GM12878 (cell line): Measurements from ENCODE around the gene TMTC3. TPM values are rescaled to one million over a fixed set of nuclear protein-coding genes. Genes with fewer than 3 reads are reported as not detected.
A peak's percentile ranks its signal among the peaks of the same experiment; 100 is the strongest.

Experiments
- ATAC-seq: fragments of 200-7000 bp; cut with Tn5 transposase; 3 replicates; pipeline ENCODE4 v1.9.1; 2020; ENCODE audit warnings: mild to moderate bottlenecking, moderate library complexity
- BruUV-seq: library from RNA; stranded (reverse); fragments of 400-500 nt; replicated peaks from 2 replicates; lab custom pipeline; 2021; lab: Mats Ljungman, UMichigan
- CTCF ChIA-PET: fragments of 300-600 bp; sonication (Branson Sonifier 250); formaldehyde crosslinking; extraction: SDS; loops from one replicate; lab custom pipeline; 2021; ENCODE audit warnings: inconsistent platforms; lab: Yijun Ruan, JAX
- POLR2A ChIA-PET: fragments of 350-600 bp; formaldehyde crosslinking; extraction: SDS; loops from one replicate; lab custom pipeline; 2021; ENCODE audit warnings: inconsistent platforms; lab: Charles Lee
- RAD21 ChIA-PET: fragments of 300-600 bp; sonication (Branson Sonifier 250); formaldehyde crosslinking; loops from one replicate; lab custom pipeline; 2023; ENCODE audit warnings: antibody characterized with exemption; ENCODE audit not compliant: unreplicated experiment; lab: Charles Lee
- SMC1A ChIA-PET: fragments of 300-600 bp; sonication (Branson Sonifier 250); formaldehyde crosslinking; loops from one replicate; lab custom pipeline; 2023; ENCODE audit not compliant: unreplicated experiment, uncharacterized antibody; lab: Charles Lee
- DNase-seq: peaks from one replicate; pipeline ENCODE4 v3.0.0-alpha.2; 2011; ENCODE audit warnings: low read depth, low spot score
- FAIRE-seq: peaks from 3 replicates; lab custom pipeline; 2011; peaks lifted over from hg19 to GRCh38; lab: Jason Lieb, UNC
- H2AFZ ChIP-seq: 2 replicates; pipeline ENCODE4 v1.6.0; 2011; ENCODE audit warnings: low read depth, low read length, control low read depth; ENCODE audit not compliant: control insufficient read depth
- H3K27ac ChIP-seq: 2 replicates; pipeline ENCODE4 v1.5.1; 2011; ENCODE audit warnings: control low read depth; ENCODE audit not compliant: control insufficient read depth, insufficient read depth
- H3K27me3 ChIP-seq, 2 experiments: replicated peaks in 1 of 2; 2 replicates each; pipeline versions ENCODE4 v1.6.0 to v1.6.1; 2011; ENCODE audit warnings: low read length in 1 of 2; ENCODE audit not compliant: control insufficient read depth in 2 of 2, insufficient read depth in 2 of 2
- H3K36me3 ChIP-seq, 2 experiments: 2 replicates each; pipeline ENCODE4 v1.5.1; 2011; ENCODE audit warnings: low read length in 1 of 2; ENCODE audit not compliant: control insufficient read depth in 2 of 2, insufficient read depth in 2 of 2
- H3K4me1 ChIP-seq: 2 replicates; pipeline ENCODE4 v1.6.1; 2011; ENCODE audit warnings: mild to moderate bottlenecking, low read length, moderate library complexity, mixed read lengths; ENCODE audit not compliant: control insufficient read depth, insufficient read depth
- H3K4me2 ChIP-seq: 2 replicates; pipeline ENCODE4 v1.6.0; 2011; ENCODE audit warnings: control low read depth; ENCODE audit not compliant: control insufficient read depth, insufficient read depth
- H3K4me3 ChIP-seq: fragments of 200-600 bp; sonication (generic); 2 replicates; pipeline ENCODE4 v1.5.1; 2016
- H3K79me2 ChIP-seq: 2 replicates; pipeline ENCODE4 v1.6.0; 2011; ENCODE audit warnings: low read length; ENCODE audit not compliant: control insufficient read depth, insufficient read depth
- H3K9ac ChIP-seq: 2 replicates; pipeline ENCODE4 v1.8.0; 2011; ENCODE audit warnings: low read length, control low read depth, mixed read lengths; ENCODE audit not compliant: control insufficient read depth, insufficient read depth
- H3K9me3 ChIP-seq: replicated peaks from 3 replicates; pipeline ENCODE4 v1.5.1; 2011; ENCODE audit warnings: mild to moderate bottlenecking, low read length; ENCODE audit not compliant: control insufficient read depth, insufficient read depth
- H4K20me1 ChIP-seq: 2 replicates; pipeline ENCODE4 v1.6.0; 2011; ENCODE audit not compliant: control insufficient read depth, insufficient read depth
- BHLHE40 ChIP-seq, 2 experiments: fragments of 450-650 bp in 1 of 2; IDR thresholded peaks; 2 replicates each; pipeline ENCODE4 v1.6.1; 2011 to 2017; ENCODE audit warnings: low read depth in 2 of 2, borderline replicate concordance in 1 of 2, improper control_type of control experiment in 1 of 2, low read length in 1 of 2, mild to moderate bottlenecking in 1 of 2
- EGR1 ChIP-seq, 2 experiments: IDR thresholded peaks; 1 replicate in 1 of 2; 2 replicates in 1 of 2; pipeline ENCODE4 v1.6.1; 2011 to 2012; ENCODE audit warnings: low read depth in 2 of 2, low read length in 2 of 2, borderline replicate concordance in 1 of 2, mild to moderate bottlenecking in 1 of 2, moderate library complexity in 1 of 2
- IKZF2 ChIP-seq, 2 experiments: fragments of 450-650 bp; IDR thresholded peaks; 2 replicates each; pipeline ENCODE4 v1.6.1; 2017; ENCODE audit warnings: mild to moderate bottlenecking in 2 of 2, moderate library complexity in 2 of 2
- KAT2A ChIP-seq: conservative IDR thresholded peaks from 2 replicates; pipeline ENCODE4 v1.6.1; 2011; ENCODE audit warnings: low read depth, low read length; ENCODE audit not compliant: control insufficient read depth
- MTA2 ChIP-seq: fragments of 450-650 bp; IDR thresholded peaks from 2 replicates; pipeline ENCODE4 v1.6.1; 2016; ENCODE audit warnings: low read depth, mild to moderate bottlenecking, moderate library complexity
- MYC ChIP-seq: IDR thresholded peaks from 2 replicates; pipeline ENCODE4 v1.6.1; 2011; ENCODE audit warnings: mild to moderate bottlenecking, low read length, moderate library complexity, inconsistent platforms; ENCODE audit not compliant: insufficient read depth, insufficient replicate concordance, insufficient read length, severe bottlenecking
- PML ChIP-seq: IDR thresholded peaks from 2 replicates; pipeline ENCODE4 v1.6.1; 2012; ENCODE audit warnings: low read length, inconsistent platforms
- POLR2A ChIP-seq: IDR thresholded peaks from 2 replicates; pipeline ENCODE4 v1.6.1; 2011; ENCODE audit warnings: low read depth, mild to moderate bottlenecking, low read length
- ZBTB40 ChIP-seq: fragments of 450-650 bp; IDR thresholded peaks from 2 replicates; pipeline ENCODE4 v1.6.1; 2016; ENCODE audit warnings: mild to moderate bottlenecking, moderate library complexity, borderline replicate concordance
- WGBS: methylation state at CpG from one replicate; pipeline ENCODE4 v1.1.6; 2016; ENCODE audit warnings: low lambda C conversion rate; ENCODE audit not compliant: insufficient replicate concordance, insufficient coverage; ENCODE audit errors: missing lambda C conversion rate; 5-methylcytosine and 5-hydroxymethylcytosine counted together
- in situ Hi-C: fragments of 300-500 bp; cut with MboI; formaldehyde crosslinking; loops from 9 replicates; pipeline ENCODE4 v1.14.3; 2018; ENCODE audit warnings: mixed read lengths
- intact Hi-C: fragments of 100-400 bp; cut with micrococcal nuclease; formaldehyde crosslinking; loops from one replicate; pipeline ENCODE4 v1.14.2; 2022; ENCODE audit not compliant: unreplicated experiment
- polyA plus RNA-seq, 11 experiments: library from polyadenylated mRNA; depleted of rRNA in 4 of 11; unstranded in 6 of 11; stranded (reverse) in 5 of 11; fragments of >200 nt; fragmentation: Nextera tagmentation in 4 of 11; fragmentation: Illumina TruSeq in 1 of 11; extraction: Ambion mirVana in 4 of 11; extraction: Trizol in 1 of 11; gene quantifications; 1 replicate in 1 of 11; 2 replicates in 10 of 11; pipeline versions ENCODE4 v1.2.1 to v1.2.3, GENCODE V29; 2011 to 2016; ENCODE audit warnings: inconsistent platforms in 2 of 11, missing spikeins in 2 of 11, low read depth in 1 of 11
- total RNA-seq, 4 experiments: library from RNA; depleted of rRNA in 3 of 4; stranded (reverse); fragments of >200 nt in 3 of 4; fragmentation: Illumina TruSeq in 1 of 4; extraction: Trizol in 1 of 4; gene quantifications; 2 replicates each; pipeline versions ENCODE4 v1.2.1 to v1.2.3, GENCODE V29; 2013 to 2021
- TF ChIP-seq, protein P1 (sequence below): fragments of 450-650 bp; IDR thresholded peaks from 2 replicates; pipeline ENCODE4 v1.6.1; 2016; ENCODE audit warnings: mild to moderate bottlenecking
- TF ChIP-seq, protein P2 (sequence below): fragments of 150-350 bp; IDR thresholded peaks from 2 replicates; pipeline ENCODE4 v1.6.1; 2016; ENCODE audit warnings: low read depth, low read length

The TMTC3 gene
- total and polyA plus RNA-seq, 10 of the 15 experiments (the other 5 are each of a cell fraction or from before 2014, with no cell fraction given) = 1.4 to 5.7 (median 3.5) TPM

- H3K9ac ChIP-seq = no peak overlapping the region
- H3K27ac ChIP-seq = no peak overlapping the region
- DNase-seq (peak; percentile 31), ATAC-seq (peak; percentile 65), FAIRE-seq (no peak)
- H3K4me2 ChIP-seq = no peak overlapping the region
- BruUV-seq = no TSS peak
- 14% methylated on average over 7 of the region's 7 CpGs for WGBS
- intact Hi-C loops = no loop called here
- no peaks in the 10 kb centered on the region for H3K27me3 ChIP-seq
- in situ Hi-C loops = no loop called here
- SMC1A ChIA-PET = no interaction called here
- POLR2A ChIA-PET = no interaction called here
- H3K79me2 ChIP-seq = no peaks in the 10 kb centered on the region
- no peak overlapping the region for H3K4me3 ChIP-seq
- RAD21 ChIA-PET = no interaction called here
- H2AFZ ChIP-seq = no peak overlapping the region
- H3K4me1 ChIP-seq = no peaks in the 10 kb centered on the region
- no peaks in the 10 kb centered on the region for H4K20me1 ChIP-seq
- CTCF ChIA-PET = no interaction called here
- H3K36me3 ChIP-seq = no peaks in the 10 kb centered on the region
- H3K9me3 ChIP-seq = no peaks in the 10 kb centered on the region; the same call in 2 of the 3 replicates
- TF ChIP-seq KAT2A (no peak), BHLHE40 (IDR thresholded peaks at IDR 0.05; ENCODE audit: borderline replicate concordance in 1 of 2, low read depth in 2 of 2, low read length in 1 of 2) (peak in 1 of 2 experiments; percentile 45; a peak in 1 of 4 replicates), PML (no peak), MTA2 (peak; percentile 42; the same call in 1 of the 2 replicates), POLR2A (no peak), ZBTB40 (no peak), EGR1 (IDR thresholded peaks at IDR 0.05; ENCODE audit: borderline replicate concordance in 1 of 2, low read depth in 2 of 2, low read length in 2 of 2) (no peak), IKZF2 (IDR thresholded peaks at IDR 0.05) (peak; percentile 26 to 31; a peak in 2 of 4 replicates), MYC (no peak)
- TF ChIP-seq, protein P1, sequence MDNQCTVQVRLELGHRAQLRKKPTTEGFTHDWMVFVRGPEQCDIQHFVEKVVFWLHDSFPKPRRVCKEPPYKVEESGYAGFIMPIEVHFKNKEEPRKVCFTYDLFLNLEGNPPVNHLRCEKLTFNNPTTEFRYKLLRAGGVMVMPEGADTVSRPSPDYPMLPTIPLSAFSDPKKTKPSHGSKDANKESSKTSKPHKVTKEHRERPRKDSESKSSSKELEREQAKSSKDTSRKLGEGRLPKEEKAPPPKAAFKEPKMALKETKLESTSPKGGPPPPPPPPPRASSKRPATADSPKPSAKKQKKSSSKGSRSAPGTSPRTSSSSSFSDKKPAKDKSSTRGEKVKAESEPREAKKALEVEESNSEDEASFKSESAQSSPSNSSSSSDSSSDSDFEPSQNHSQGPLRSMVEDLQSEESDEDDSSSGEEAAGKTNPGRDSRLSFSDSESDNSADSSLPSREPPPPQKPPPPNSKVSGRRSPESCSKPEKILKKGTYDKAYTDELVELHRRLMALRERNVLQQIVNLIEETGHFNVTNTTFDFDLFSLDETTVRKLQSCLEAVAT = no peak
- TF ChIP-seq, protein P2, sequence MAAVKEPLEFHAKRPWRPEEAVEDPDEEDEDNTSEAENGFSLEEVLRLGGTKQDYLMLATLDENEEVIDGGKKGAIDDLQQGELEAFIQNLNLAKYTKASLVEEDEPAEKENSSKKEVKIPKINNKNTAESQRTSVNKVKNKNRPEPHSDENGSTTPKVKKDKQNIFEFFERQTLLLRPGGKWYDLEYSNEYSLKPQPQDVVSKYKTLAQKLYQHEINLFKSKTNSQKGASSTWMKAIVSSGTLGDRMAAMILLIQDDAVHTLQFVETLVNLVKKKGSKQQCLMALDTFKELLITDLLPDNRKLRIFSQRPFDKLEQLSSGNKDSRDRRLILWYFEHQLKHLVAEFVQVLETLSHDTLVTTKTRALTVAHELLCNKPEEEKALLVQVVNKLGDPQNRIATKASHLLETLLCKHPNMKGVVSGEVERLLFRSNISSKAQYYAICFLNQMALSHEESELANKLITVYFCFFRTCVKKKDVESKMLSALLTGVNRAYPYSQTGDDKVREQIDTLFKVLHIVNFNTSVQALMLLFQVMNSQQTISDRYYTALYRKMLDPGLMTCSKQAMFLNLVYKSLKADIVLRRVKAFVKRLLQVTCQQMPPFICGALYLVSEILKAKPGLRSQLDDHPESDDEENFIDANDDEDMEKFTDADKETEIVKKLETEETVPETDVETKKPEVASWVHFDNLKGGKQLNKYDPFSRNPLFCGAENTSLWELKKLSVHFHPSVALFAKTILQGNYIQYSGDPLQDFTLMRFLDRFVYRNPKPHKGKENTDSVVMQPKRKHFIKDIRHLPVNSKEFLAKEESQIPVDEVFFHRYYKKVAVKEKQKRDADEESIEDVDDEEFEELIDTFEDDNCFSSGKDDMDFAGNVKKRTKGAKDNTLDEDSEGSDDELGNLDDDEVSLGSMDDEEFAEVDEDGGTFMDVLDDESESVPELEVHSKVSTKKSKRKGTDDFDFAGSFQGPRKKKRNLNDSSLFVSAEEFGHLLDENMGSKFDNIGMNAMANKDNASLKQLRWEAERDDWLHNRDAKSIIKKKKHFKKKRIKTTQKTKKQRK = no peak
These were observed 93.2 kb downstream of the TMTC3 start for GRCh38 chr12:88235183-88235833.
